Measurements from ENCODE around the gene COG5. TPM values are rescaled to one million over a fixed set of nuclear protein-coding genes. Genes with fewer than 3 reads are reported as not detected.

The COG5 gene
- total and polyA plus RNA-seq, 2 experiments from 2014 or later: 15.4 to 36.5 TPM

DNA sequence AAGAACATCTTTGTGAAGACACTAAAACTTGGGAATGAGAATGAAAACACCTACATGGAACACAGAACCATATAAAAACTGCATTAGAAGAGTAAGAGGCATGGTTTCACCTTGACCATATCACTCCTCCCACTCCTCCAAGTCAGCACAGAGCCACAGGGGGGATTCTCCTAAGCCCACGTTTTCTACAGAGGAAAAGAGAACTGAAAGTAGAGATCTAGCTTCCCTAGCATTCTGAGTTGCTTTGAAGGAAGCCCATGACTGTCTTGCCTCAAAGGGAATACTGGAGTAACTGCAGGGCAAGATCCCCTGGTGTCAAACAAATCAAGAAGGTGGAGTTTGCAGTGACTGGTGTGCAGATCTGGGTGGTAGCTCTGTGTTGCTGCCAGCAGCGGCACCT lies 351.0 kb downstream of the COG5 start (continued):
- TF ChIP-seq NANOG (IDR thresholded peaks at IDR 0.05; ENCODE audit: borderline replicate concordance) (no peak), EZH2 (IDR thresholded peaks at IDR 0.05; ENCODE audit: low read depth, unreplicated experiment) (no peak), EZH2phosphoT487 (IDR thresholded peaks at IDR 0.05; ENCODE audit: unreplicated experiment) (no peak), ZNF331 (CRISPR knock-in tag; IDR thresholded peaks at IDR 0.05; ENCODE audit: low read depth) (no peak), CREB1 (CRISPR knock-in tag; IDR thresholded peaks at IDR 0.05; ENCODE audit: low read depth) (no peak), STAT1 (IDR thresholded peaks at IDR 0.05; ENCODE audit: unreplicated experiment) (no peak)
- TF ChIP-seq, protein P1, sequence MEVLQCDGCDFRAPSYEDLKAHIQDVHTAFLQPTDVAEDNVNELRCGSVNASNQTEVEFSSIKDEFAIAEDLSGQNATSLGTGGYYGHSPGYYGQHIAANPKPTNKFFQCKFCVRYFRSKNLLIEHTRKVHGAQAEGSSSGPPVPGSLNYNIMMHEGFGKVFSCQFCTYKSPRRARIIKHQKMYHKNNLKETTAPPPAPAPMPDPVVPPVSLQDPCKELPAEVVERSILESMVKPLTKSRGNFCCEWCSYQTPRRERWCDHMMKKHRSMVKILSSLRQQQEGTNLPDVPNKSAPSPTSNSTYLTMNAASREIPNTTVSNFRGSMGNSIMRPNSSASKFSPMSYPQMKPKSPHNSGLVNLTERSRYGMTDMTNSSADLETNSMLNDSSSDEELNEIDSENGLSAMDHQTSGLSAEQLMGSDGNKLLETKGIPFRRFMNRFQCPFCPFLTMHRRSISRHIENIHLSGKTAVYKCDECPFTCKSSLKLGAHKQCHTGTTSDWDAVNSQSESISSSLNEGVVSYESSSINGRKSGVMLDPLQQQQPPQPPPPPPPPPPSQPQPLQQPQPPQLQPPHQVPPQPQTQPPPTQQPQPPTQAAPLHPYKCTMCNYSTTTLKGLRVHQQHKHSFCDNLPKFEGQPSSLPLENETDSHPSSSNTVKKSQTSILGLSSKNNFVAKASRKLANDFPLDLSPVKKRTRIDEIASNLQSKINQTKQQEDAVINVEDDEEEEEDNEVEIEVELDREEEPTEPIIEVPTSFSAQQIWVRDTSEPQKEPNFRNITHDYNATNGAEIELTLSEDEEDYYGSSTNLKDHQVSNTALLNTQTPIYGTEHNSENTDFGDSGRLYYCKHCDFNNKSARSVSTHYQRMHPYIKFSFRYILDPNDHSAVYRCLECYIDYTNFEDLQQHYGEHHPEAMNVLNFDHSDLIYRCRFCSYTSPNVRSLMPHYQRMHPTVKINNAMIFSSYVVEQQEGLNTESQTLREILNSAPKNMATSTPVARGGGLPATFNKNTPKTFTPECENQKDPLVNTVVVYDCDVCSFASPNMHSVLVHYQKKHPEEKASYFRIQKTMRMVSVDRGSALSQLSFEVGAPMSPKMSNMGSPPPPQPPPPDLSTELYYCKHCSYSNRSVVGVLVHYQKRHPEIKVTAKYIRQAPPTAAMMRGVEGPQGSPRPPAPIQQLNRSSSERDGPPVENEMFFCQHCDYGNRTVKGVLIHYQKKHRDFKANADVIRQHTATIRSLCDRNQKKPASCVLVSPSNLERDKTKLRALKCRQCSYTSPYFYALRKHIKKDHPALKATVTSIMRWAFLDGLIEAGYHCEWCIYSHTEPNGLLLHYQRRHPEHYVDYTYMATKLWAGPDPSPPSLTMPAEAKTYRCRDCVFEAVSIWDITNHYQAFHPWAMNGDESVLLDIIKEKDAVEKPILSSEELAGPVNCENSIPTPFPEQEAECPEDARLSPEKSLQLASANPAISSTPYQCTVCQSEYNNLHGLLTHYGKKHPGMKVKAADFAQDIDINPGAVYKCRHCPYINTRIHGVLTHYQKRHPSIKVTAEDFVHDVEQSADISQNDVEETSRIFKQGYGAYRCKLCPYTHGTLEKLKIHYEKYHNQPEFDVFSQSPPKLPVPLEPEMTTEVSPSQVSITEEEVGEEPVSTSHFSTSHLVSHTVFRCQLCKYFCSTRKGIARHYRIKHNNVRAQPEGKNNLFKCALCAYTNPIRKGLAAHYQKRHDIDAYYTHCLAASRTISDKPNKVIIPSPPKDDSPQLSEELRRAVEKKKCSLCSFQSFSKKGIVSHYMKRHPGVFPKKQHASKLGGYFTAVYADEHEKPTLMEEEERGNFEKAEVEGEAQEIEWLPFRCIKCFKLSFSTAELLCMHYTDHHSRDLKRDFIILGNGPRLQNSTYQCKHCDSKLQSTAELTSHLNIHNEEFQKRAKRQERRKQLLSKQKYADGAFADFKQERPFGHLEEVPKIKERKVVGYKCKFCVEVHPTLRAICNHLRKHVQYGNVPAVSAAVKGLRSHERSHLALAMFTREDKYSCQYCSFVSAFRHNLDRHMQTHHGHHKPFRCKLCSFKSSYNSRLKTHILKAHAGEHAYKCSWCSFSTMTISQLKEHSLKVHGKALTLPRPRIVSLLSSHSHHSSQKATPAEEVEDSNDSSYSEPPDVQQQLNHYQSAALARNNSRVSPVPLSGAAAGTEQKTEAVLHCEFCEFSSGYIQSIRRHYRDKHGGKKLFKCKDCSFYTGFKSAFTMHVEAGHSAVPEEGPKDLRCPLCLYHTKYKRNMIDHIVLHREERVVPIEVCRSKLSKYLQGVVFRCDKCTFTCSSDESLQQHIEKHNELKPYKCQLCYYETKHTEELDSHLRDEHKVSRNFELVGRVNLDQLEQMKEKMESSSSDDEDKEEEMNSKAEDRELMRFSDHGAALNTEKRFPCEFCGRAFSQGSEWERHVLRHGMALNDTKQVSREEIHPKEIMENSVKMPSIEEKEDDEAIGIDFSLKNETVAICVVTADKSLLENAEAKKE (CRISPR knock-in tag; IDR thresholded peaks at IDR 0.05): no peak

GRCh38 chr7:107210400-107210799 lies 353.3 kb downstream of the COG5 start:
- no peaks in the 10 kb centered on the region for H3K27me3 ChIP-seq (ENCODE audit: insufficient read depth)
- no peaks in the 10 kb centered on the region for H3K79me2 ChIP-seq (replicated peaks; ENCODE audit: insufficient read depth)
- Mint-ChIP-seq H3K4me1 (0 out of 3 replicates have a peak, but pooled peaks cover 3% of the 10 kb centered on the region), H3K36me3 (ENCODE audit: low read depth) (peaks cover 4% of the 10 kb centered on the region; the same call in 2 of the 3 replicates), H3K9me3 (no peaks in the 10 kb centered on the region), H3K27me3 (ENCODE audit: insufficient read depth, low read depth, poor library complexity) (peaks cover 3% of the 10 kb centered on the region), H3K27ac (no peak overlapping the region), H3K4me3 (no peak overlapping the region)
- no peak overlapping the region for H3K4me2 ChIP-seq
- H3K4me1 ChIP-seq (ENCODE audit: insufficient read depth): no peaks in the 10 kb centered on the region
- no peaks in the 10 kb centered on the region for H3K9me2 ChIP-seq (ENCODE audit: insufficient read depth)
- peak; percentile 73 for ATAC-seq
- peak; percentile 27 to 56; a peak in 3 of 4 replicates for TF ChIP-seq CTCF (conservative IDR thresholded peaks at IDR 0.05; ENCODE audit: low read depth in 2 of 2)
- TF ChIP-seq, protein P1 (CRISPR knock-in tag; IDR thresholded peaks at IDR 0.05): no peak
- no peaks in the 10 kb centered on the region for H3F3A ChIP-seq (replicated peaks; ENCODE audit: low read depth)
- no peak overlapping the region for H2AFZ ChIP-seq
- H3K4me3 ChIP-seq: no peak overlapping the region
- peak; percentile 41 for DNase-seq (ENCODE audit: low spot score)
- no peaks in the 10 kb centered on the region for H3K36me3 ChIP-seq (ENCODE audit: insufficient read depth)
- H4K20me1 ChIP-seq (replicated peaks; ENCODE audit: insufficient read depth): no peaks in the 10 kb centered on the region
- H3K27ac ChIP-seq (ENCODE audit: low read depth): no peak overlapping the region
